Measurements from ENCODE around the gene MTHFSD. TPM values are rescaled to one million over a fixed set of nuclear protein-coding genes. Genes with fewer than 3 reads are reported as not detected.

Gene MTHFSD
- total RNA-seq, 1 donor: 14.7 TPM

DNA sequence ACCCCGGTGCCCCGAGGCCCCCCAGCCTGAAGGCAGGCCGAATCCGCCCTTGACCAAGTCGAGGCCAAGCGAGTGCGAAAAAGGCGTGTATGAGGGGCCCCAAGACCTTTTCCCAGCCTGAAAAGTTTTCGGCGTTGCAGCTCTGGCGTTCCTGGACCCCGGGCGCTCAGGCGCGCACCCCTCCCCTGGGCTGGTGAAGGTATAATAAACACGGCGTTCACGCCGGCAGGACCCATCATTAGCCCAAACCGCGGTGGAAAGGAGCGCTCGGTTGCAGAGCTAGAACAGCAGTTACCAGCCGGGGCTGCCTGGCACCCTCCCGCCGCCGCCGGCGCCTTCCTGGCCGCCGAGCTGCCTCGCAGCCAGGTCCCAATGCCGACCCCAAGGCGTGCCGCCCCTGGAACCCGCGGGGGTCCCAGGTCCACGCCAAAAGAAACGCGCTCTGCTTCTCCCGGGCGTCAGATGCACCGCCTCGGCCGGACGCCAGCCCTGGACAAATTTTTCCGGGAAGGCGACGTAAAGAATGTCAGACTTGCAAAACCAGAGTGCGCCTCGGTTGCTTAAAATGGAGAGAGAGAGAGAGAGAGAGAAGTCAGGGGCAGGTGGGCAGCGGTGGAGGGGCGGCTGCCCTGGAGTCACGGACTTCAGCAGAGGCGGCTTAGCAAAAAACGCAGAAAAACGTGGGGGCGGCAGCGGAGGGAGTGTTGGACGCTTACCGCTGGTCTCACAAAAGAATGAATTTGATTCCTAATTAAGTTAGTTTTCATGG, 56.2 kb downstream of the MTHFSD start:
- peak; percentile 67 for DNase-seq (ENCODE audit: low read depth)
- TF ChIP-seq, protein P1, sequence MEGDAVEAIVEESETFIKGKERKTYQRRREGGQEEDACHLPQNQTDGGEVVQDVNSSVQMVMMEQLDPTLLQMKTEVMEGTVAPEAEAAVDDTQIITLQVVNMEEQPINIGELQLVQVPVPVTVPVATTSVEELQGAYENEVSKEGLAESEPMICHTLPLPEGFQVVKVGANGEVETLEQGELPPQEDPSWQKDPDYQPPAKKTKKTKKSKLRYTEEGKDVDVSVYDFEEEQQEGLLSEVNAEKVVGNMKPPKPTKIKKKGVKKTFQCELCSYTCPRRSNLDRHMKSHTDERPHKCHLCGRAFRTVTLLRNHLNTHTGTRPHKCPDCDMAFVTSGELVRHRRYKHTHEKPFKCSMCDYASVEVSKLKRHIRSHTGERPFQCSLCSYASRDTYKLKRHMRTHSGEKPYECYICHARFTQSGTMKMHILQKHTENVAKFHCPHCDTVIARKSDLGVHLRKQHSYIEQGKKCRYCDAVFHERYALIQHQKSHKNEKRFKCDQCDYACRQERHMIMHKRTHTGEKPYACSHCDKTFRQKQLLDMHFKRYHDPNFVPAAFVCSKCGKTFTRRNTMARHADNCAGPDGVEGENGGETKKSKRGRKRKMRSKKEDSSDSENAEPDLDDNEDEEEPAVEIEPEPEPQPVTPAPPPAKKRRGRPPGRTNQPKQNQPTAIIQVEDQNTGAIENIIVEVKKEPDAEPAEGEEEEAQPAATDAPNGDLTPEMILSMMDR (IDR thresholded peaks at IDR 0.05; ENCODE audit: insufficient read depth, low read depth, low read length): no peak
- H3K4me3 ChIP-seq (ENCODE audit: low read depth, low read length): peak overlapping the region; percentile 41

DNA sequence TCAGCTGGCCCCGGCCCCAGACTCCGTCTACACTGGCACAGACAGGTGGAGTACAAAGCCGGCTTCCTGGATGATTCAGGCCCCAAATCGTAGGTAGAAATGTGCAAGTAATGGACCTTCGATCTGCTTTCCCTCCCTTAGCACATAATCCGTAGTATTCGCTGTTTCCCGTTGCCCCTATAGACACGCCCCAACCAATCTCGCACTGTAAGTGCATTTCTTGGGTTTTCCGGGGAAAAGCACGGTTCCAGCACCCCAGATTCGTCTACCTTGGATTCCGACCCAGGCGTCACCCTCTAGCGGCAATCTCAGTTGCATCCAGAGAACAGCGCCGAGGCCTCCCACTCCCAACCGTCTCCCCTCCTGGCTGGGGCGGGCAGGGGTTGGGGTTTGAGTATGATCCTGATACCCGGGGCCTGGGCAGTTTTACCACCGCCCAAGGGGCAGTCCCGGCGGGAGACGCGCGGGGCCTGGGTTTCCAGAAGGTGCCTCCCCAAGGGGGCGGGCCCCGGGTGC, 56.8 kb downstream of the MTHFSD start:
- TF ChIP-seq, protein P1 (IDR thresholded peaks at IDR 0.05; ENCODE audit: insufficient read depth, low read depth, low read length): peak; percentile 23
- H3K4me3 ChIP-seq (ENCODE audit: low read depth, low read length): peak overlapping the region; percentile 41

DNA sequence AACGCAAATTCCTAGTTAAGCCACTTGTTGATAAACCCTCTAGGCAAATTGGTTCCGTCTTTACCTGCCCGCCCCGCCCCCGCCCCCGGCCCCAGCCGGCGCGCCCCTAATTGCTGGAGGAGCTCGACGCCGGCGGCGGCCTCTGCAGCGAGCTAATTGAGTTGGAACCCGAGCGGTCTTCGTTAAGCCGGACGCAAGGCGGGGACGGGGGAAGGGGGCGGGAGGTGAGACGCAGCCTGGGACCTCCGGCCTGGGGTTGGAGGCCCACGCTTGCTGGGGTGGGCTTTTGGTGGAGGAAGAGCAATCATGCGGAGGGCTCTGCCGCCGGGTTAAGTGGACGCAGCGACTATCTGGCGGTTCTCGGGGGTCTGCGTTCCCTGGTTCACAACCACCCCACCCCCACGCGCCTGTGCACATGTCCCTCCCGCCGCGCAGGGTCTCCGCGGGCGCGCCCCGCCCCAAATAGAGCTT, 57.4 kb downstream of the MTHFSD start:
- H3K4me3 ChIP-seq (ENCODE audit: low read depth, low read length): peak overlapping the region; percentile 42
- DNase-seq (ENCODE audit: low read depth): no peak
- TF ChIP-seq, protein P1 (IDR thresholded peaks at IDR 0.05; ENCODE audit: insufficient read depth, low read depth, low read length): no peak

More for the DNA sequence above, 56.8 kb downstream of the MTHFSD start:
- no peak for DNase-seq (ENCODE audit: low read depth)

DNA sequence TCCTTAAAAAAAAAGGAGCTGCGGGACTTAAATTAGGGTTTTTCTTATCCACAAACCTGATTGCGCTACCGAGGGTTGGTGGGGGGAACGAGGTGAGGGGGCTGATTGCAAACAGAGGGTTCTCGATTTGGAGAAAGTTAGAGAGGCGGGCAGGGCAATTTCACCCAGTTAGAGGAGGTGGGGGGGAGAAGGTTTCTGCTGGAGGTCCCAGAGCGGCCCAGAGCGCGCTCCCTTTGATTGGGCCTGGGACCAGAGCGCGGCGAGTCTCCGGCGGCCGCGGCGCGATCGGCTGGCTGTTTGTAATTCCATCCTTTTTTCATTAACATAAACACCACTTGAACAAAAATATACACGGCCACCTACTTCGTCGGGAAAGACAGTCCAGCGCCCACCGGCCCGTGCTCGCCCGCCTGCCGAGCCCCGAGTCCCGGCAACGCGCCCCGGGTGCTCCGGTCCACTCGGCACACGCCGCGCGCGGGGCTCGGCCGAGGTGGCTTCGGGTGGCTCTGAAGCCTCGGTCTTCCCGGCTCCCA, 58.0 kb downstream of the MTHFSD start:
- TF ChIP-seq, protein P1 (IDR thresholded peaks at IDR 0.05; ENCODE audit: insufficient read depth, low read depth, low read length): no peak
- no peak for DNase-seq (ENCODE audit: low read depth)
- peak overlapping the region; percentile 42 for H3K4me3 ChIP-seq (ENCODE audit: low read depth, low read length)

DNA sequence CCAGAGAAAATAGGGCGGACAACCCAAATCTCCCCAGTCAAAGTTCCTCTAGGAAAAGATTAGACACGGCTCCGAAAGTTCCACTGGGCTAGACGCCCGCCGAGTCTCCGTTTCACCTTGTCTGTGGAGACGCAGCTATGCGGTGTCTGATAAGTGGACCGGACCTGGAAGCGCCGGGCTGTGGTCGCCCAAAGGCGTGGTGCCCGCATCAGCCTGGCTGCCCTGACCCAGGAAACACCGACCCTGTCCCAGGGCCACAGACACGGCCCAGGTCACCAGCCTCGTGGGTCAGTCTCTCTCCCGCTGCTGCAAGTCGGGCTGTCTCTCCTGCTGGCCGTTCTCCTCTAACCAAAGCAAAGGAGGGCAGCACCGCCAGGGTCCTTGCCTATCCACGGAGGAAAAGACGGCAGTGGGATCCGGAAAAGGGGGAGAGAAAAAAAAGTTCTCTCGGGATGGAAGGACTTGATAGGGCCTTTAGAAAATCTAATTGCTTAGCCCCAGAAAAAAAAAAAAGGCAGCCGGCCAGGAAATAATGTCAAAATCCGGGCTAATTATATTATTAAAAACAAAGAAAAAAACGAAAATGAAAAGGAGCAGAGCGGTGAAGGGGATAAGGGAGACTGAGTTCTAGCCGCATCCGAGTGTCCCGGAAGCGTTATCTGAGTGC, 58.6 kb downstream of the MTHFSD start:
- TF ChIP-seq, protein P1 (IDR thresholded peaks at IDR 0.05; ENCODE audit: insufficient read depth, low read depth, low read length): no peak
- DNase-seq (ENCODE audit: low read depth): no peak
- H3K4me3 ChIP-seq (ENCODE audit: low read depth, low read length): peak overlapping the region; percentile 42

DNA sequence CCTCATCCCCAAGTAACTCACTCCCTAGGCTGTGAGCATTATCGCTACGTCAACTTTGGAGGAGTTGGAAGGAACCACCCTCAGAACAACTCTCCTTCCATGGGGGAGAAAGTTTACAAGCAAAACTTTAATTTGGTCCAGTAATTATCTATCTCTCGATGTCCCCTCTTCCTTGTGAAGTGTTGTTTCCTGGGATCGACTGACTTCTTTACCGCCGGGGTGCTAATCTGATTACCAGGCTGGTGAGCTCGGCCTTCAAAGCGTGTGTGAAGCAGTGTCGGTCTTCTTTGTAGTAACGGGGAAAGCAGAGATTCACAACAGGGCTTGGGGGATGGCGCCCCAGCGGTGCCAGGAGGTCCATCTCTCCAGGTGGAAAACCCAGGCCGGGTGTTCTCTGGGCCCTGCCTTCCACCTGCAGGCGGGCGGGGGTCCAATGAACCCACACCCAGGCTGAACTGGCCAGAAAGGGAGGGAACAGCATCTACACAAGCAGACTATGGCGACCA, 59.2 kb downstream of the MTHFSD start:
- no peak overlapping the region for H3K4me3 ChIP-seq (ENCODE audit: low read depth, low read length)
- TF ChIP-seq, protein P1 (IDR thresholded peaks at IDR 0.05; ENCODE audit: insufficient read depth, low read depth, low read length): no peak
- DNase-seq (ENCODE audit: low read depth): no peak
